HUES6 (cell line): ENCODE measurements around the gene ARHGEF10L.
"Not testable (repeated sequence)": the region's sequence is repeated elsewhere in the genome, so short reads cannot be mapped to it uniquely, and the experiment has no call there.

Experiments
- H3K27ac ChIP-seq: 2 replicates; pipeline ENCODE4 v1.7.0; 2013; ENCODE audit warnings: low read depth, mild to moderate bottlenecking, low read length, inconsistent platforms
- H3K27me3 ChIP-seq: 2 replicates; pipeline ENCODE4 v1.6.1; 2013; ENCODE audit warnings: low read length; ENCODE audit not compliant: control insufficient read depth, insufficient read depth
- H3K36me3 ChIP-seq: 2 replicates; pipeline ENCODE4 v1.6.1; 2013; ENCODE audit warnings: low read length; ENCODE audit not compliant: control insufficient read depth, insufficient read depth
- H3K4me1 ChIP-seq: 2 replicates; pipeline ENCODE4 v1.6.1; 2013; ENCODE audit warnings: low read length; ENCODE audit not compliant: control insufficient read depth, insufficient read depth
- H3K4me3 ChIP-seq: 2 replicates; pipeline ENCODE4 v1.5.1; 2013; ENCODE audit warnings: low read depth, low read length
- H3K9ac ChIP-seq: one replicate; pipeline ENCODE4 v1.6.1; 2013; ENCODE audit warnings: mild to moderate bottlenecking, low read length
- H3K9me3 ChIP-seq: 2 replicates; pipeline ENCODE4 v1.6.1; 2013; ENCODE audit warnings: low read depth, low read length; ENCODE audit not compliant: control insufficient read depth, insufficient read depth

The ARHGEF10L gene

DNA sequence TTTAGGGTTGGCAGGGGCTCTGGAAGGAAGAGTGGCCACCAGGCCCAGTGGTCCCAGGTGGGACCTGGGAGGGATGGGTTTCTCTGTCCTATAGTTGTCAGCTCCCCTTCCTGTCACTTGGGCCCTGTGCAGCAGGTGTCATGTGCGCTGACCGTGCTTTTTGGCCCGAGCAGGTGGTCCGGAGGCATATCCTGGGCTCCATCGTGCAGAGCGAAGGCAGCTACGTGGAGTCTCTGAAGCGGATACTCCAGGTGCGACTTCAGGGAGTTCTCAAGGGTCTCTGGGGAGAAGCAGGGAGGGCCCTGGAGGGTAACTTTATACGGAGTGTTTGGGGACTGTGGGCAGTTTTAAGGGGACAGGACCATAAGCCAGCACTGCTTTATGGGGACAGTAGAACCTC, 82.2 kb downstream of the ARHGEF10L start:
- no peaks in the 10 kb centered on the region for H3K27me3 ChIP-seq
- no peak overlapping the region for H3K9ac ChIP-seq
- no peaks in the 10 kb centered on the region for H3K9me3 ChIP-seq
- no peak overlapping the region for H3K27ac ChIP-seq
- H3K36me3 ChIP-seq = peaks cover 66% of the 10 kb centered on the region
- no peaks in the 10 kb centered on the region; the same call in 1 of the 2 replicates for H3K4me1 ChIP-seq
- H3K4me3 ChIP-seq = no peak overlapping the region

- H3K36me3 ChIP-seq = peaks cover 68% of the 10 kb centered on the region
- no peak overlapping the region for H3K9ac ChIP-seq
- H3K27ac ChIP-seq = no peak overlapping the region
- no peaks in the 10 kb centered on the region; the same call in 1 of the 2 replicates for H3K4me1 ChIP-seq
- H3K9me3 ChIP-seq = no peaks in the 10 kb centered on the region
- H3K27me3 ChIP-seq = no peaks in the 10 kb centered on the region
- no peak overlapping the region for H3K4me3 ChIP-seq
Observed at GRCh38 chr1:17622823-17623222, 83.3 kb downstream of the ARHGEF10L start.

DNA sequence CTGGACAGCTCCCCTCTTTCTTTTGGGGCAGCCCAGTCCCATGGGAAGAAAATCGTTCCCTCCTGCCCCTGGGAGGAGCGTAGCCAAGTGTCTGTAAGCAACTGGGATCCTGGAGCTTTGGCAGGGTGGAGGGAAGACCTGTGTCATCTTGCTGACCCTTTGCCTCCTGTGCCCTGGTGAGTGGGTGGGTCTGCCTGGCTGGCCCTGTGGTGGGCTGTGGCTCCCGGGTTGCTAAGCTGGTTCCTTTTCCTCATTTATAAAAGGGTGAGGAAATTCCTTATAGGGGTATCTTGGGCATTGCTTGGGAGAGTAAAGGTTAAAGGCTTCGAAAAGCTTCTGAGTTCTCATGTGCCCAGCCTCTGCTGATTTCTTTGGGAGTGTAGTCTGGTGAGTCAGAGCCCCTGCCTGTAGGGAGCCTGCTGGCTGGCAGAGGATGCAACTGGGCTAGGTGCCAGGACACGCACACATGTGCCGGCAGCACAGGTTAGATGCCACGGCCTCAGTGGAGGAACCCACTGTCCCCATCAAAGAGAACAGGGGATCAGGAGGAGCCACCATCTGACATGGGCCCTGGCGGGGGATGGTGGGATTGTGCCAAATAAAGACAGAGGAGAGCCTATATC, 85.2 kb downstream of the ARHGEF10L start:
- Histone ChIP-seq H3K4me3 (no peak overlapping the region), H3K36me3 (peaks cover 64% of the 10 kb centered on the region), H3K27me3 (no peaks in the 10 kb centered on the region), H3K9ac (no peak overlapping the region), H3K4me1 (no peaks in the 10 kb centered on the region), H3K27ac (no peak overlapping the region), H3K9me3 (no peaks in the 10 kb centered on the region)

GRCh38 chr1:17627239-17628052, 87.9 kb downstream of the ARHGEF10L start:
- Histone ChIP-seq H3K36me3 (peaks cover 65% of the 10 kb centered on the region), H3K27me3 (no peaks in the 10 kb centered on the region), H3K4me1 (no peaks in the 10 kb centered on the region), H3K9me3 (no peaks in the 10 kb centered on the region), H3K4me3 (no peak overlapping the region), H3K9ac (no peak overlapping the region), H3K27ac (no peak overlapping the region)

GRCh38 chr1:17629046-17629445, 89.5 kb downstream of the ARHGEF10L start:
- H3K27me3 ChIP-seq = not testable (repeated sequence)

DNA sequence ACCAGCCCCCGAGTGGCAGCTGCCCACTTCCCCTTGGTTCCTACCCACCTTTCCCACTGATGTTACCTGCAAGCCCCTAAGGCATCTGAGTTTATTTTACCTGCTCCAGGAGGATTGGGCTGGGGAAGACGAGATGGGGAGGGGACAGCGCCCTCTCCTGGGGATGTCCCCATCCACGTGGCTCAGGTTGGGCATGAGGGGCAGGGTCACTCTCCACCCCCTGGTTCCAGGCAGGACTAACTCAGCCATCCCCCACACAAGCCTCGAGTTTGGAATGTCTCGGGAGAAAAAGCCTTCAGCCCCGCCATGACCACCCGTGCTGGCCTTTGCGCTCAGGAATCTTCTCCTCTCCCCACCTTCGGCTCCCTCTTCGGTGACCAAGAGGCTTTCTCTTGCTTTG, 90.0 kb downstream of the ARHGEF10L start:
- no peak overlapping the region for H3K4me3 ChIP-seq
- H3K9me3 ChIP-seq = no peaks in the 10 kb centered on the region
- peaks cover 59% of the 10 kb centered on the region for H3K36me3 ChIP-seq
- no peak overlapping the region for H3K27ac ChIP-seq
- no peak overlapping the region for H3K9ac ChIP-seq
- no peaks in the 10 kb centered on the region for H3K4me1 ChIP-seq
- no peaks in the 10 kb centered on the region for H3K27me3 ChIP-seq

More at GRCh38 chr1:17629046-17629445, 89.5 kb downstream of the ARHGEF10L start:
- H3K4me3 ChIP-seq, H3K9ac ChIP-seq, H3K27ac ChIP-seq, H3K9me3 ChIP-seq, H3K4me1 ChIP-seq: not testable (repeated sequence)
- peaks cover 61% of the 10 kb centered on the region for H3K36me3 ChIP-seq

DNA sequence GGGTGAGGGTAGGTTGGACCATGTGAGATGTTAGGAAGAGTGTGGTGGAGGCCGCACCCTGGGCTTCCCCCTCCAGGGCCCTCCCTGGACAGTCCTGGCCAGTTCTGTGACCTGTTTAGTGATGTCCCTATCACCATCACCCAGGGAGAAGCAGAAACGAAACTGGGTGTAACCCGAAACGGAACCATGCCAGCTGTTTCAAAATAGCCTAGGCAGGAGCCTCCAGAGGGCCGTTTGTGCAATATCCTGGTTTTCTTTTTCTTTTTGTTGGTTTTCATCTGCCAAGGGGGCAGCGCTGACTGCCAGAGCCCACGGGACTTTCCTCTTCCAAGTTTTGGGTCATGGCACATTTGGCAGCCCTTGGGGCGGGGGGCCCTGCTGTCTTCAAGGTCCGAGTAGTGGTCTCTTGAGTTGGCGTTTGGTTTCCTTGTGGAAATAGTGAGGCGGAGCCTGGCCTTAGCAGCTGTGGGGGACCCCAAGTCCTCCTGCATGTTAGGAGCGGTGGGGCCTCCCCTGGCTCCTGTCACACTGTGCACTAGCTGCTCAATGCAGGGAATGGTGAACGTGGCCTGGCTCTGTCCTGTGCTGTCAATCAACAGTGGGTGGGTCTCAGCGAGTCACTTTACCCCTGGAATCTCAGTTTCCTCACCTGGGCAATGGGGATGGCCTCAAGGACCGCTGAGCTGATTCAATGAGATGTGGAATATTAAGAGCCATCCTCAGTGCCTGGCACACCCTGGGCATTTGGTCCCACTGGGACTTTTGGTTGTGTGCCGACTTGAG, 90.7 kb downstream of the ARHGEF10L start:
- Histone ChIP-seq H3K9me3 (no peaks in the 10 kb centered on the region), H3K36me3 (peaks cover 59% of the 10 kb centered on the region), H3K27me3 (no peaks in the 10 kb centered on the region), H3K4me1 (no peaks in the 10 kb centered on the region), H3K9ac (no peak overlapping the region), H3K27ac (no peak overlapping the region), H3K4me3 (no peak overlapping the region)

- no peaks in the 10 kb centered on the region for H3K4me1 ChIP-seq
- H3K9ac ChIP-seq = no peak overlapping the region
- H3K27me3 ChIP-seq = no peaks in the 10 kb centered on the region
- no peaks in the 10 kb centered on the region for H3K9me3 ChIP-seq
- H3K27ac ChIP-seq = no peak overlapping the region
- peaks cover 59% of the 10 kb centered on the region for H3K36me3 ChIP-seq
- H3K4me3 ChIP-seq = no peak overlapping the region
Observed at GRCh38 chr1:17630986-17631385, 91.5 kb downstream of the ARHGEF10L start.

GRCh38 chr1:17631410-17631809, 91.9 kb downstream of the ARHGEF10L start:
- no peaks in the 10 kb centered on the region for H3K4me1 ChIP-seq
- no peaks in the 10 kb centered on the region for H3K27me3 ChIP-seq
- H3K36me3 ChIP-seq = peaks cover 59% of the 10 kb centered on the region
- H3K4me3 ChIP-seq = no peak overlapping the region
- H3K9me3 ChIP-seq = no peaks in the 10 kb centered on the region
- H3K27ac ChIP-seq = no peak overlapping the region
- no peak overlapping the region for H3K9ac ChIP-seq

GRCh38 chr1:17632106-17632505, 92.6 kb downstream of the ARHGEF10L start:
- no peaks in the 10 kb centered on the region for H3K9me3 ChIP-seq
- H3K4me1 ChIP-seq = no peaks in the 10 kb centered on the region
- peaks cover 59% of the 10 kb centered on the region for H3K36me3 ChIP-seq
- H3K9ac ChIP-seq = no peak overlapping the region
- no peaks in the 10 kb centered on the region for H3K27me3 ChIP-seq
- no peak overlapping the region for H3K27ac ChIP-seq
- H3K4me3 ChIP-seq = no peak overlapping the region
